Psoas muscle (tissue), 8 donors: Measurements from ENCODE around the gene PITPNC1. TPM values are rescaled to one million over a fixed set of nuclear protein-coding genes. Genes with fewer than 3 reads are reported as not detected.

Source experiments
- ATAC-seq, 4 donors: fragments of 200-7000 bp; cut with Tn5 transposase; one replicate each; pipeline ENCODE4 v1.9.1; 2020; ENCODE audit warnings: moderate library complexity in 3 of 4, mild to moderate bottlenecking in 2 of 4
- DNase-seq, 2 donors: peaks; one replicate each; pipeline ENCODE4 v3.0.0-alpha.2; 2020
- H3K27ac ChIP-seq: fragments of 200-600 bp; one replicate; pipeline ENCODE4 v1.8.0; 2022
- H3K27me3 ChIP-seq, 3 donors: fragments of 200-600 bp in 1 of 3; one replicate each; pipeline versions ENCODE4 v1.6.1 to v1.8.0; 2013 to 2022; ENCODE audit warnings: low read length in 2 of 3, mild to moderate bottlenecking in 2 of 3, moderate library complexity in 1 of 3; ENCODE audit not compliant: insufficient read depth in 3 of 3
- H3K36me3 ChIP-seq, 2 donors: fragments of 200-600 bp in 1 of 2; one replicate each; pipeline versions ENCODE4 v1.6.1 to v1.8.0; 2013 to 2022; ENCODE audit warnings: low read depth in 1 of 2, mild to moderate bottlenecking in 1 of 2, moderate library complexity in 1 of 2; ENCODE audit not compliant: insufficient read depth in 1 of 2
- H3K4me1 ChIP-seq: fragments of 200-600 bp; one replicate; pipeline ENCODE4 v1.8.0; 2022
- H3K4me3 ChIP-seq: fragments of 200-600 bp; one replicate; pipeline ENCODE4 v1.8.0; 2022; ENCODE audit warnings: mild to moderate bottlenecking
- H3K9me3 ChIP-seq: fragments of 200-600 bp; one replicate; pipeline ENCODE4 v1.8.0; 2022
- WGBS, 3 donors: extraction: QIAGEN DNeasy Blood & Tissue Kit; methylation state at CpG; one replicate each; pipeline versions ENCODE4 v1.1.6 to v1.1.7; 2013; 5-methylcytosine and 5-hydroxymethylcytosine counted together
- intact Hi-C, 2 donors: fragments of 100-400 bp; cut with DNase I; formaldehyde crosslinking; loops; one replicate each; pipeline versions ENCODE4 v1.11.0 to v1.14.2; 2022
- polyA plus RNA-seq, 3 donors: library from polyadenylated mRNA; stranded (reverse); fragments of 200-250 nt; gene quantifications; one replicate each; pipeline ENCODE4 v1.2.3, GENCODE V29; 2013
- total RNA-seq, 4 donors: library from RNA; stranded (reverse); fragmentation: NEBNext Ultra II Directional in 2 of 4; extraction: Animal tissue kit (Norgen Biotek cat#: 25700) in 2 of 4; gene quantifications; one replicate each; pipeline versions ENCODE4 v1.2.1 to v1.2.4, GENCODE V29; 2021 to 2023
- TF ChIP-seq, protein P1 (sequence below): fragments of 200-600 bp; IDR thresholded peaks from one replicate; pipeline ENCODE4 v1.8.0; 2022; ENCODE audit warnings: antibody characterized with exemption
- donor health status: healthy with polysubstance abuse.
- donor health status: DM: no; HTN: no; CAD: no; lungs with moderate emphysema.
- donor health status: Bipolar disorder and iron deficiency.
- donor health status: healthy.
- donor health status: DM: yes; HTN: yes; CAD: no.
- donor health status: DM: no; HTN: no; CAD: no.
- donor health status: DM: no; HTN: no; CAD: no.
- donor health status: DM: yes; HTN: yes; CAD: no.

PITPNC1 gene
- total and polyA plus RNA-seq, 7 donors = 4.4 to 54.7 (median 6.6) TPM

DNA sequence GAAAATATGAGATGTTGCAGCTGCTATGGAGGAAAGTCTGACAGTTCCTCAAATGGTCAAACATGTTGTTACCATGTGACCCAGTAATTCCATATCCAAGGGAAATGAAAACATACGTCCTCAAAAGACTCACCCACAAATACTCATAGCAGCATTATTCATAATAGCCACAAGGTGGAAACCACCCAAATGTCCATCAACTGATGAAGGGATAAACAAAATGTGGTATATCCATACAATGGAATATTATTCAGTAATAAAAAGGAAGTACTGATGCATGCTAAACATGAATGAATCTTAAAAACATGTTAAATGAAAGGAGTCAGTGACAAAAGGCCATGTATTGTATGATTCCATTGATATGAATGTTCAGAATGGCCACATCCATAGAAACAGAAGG lies 140.2 kb downstream of the PITPNC1 start:
- WGBS, 3 donors = 75 to 78% (median 78%) methylated on average over 1 of the region's 1 CpG
- no peak overlapping the region for H3K27ac ChIP-seq
- peaks cover 29% of the 10 kb centered on the region for H3K4me1 ChIP-seq
- intact Hi-C loops = no loop called here
- H3K9me3 ChIP-seq = no peaks in the 10 kb centered on the region
- no peak for DNase-seq
- H3K4me3 ChIP-seq = no peak overlapping the region
- H3K36me3 ChIP-seq = no peaks in the 10 kb centered on the region
- TF ChIP-seq, protein P1, sequence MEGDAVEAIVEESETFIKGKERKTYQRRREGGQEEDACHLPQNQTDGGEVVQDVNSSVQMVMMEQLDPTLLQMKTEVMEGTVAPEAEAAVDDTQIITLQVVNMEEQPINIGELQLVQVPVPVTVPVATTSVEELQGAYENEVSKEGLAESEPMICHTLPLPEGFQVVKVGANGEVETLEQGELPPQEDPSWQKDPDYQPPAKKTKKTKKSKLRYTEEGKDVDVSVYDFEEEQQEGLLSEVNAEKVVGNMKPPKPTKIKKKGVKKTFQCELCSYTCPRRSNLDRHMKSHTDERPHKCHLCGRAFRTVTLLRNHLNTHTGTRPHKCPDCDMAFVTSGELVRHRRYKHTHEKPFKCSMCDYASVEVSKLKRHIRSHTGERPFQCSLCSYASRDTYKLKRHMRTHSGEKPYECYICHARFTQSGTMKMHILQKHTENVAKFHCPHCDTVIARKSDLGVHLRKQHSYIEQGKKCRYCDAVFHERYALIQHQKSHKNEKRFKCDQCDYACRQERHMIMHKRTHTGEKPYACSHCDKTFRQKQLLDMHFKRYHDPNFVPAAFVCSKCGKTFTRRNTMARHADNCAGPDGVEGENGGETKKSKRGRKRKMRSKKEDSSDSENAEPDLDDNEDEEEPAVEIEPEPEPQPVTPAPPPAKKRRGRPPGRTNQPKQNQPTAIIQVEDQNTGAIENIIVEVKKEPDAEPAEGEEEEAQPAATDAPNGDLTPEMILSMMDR = no peak
- ATAC-seq = no peak
- peaks cover 0 to 1% (median 0%) of the 10 kb centered on the region in 3 donors for H3K27me3 ChIP-seq

GRCh38 chr17:67518876-67519275 lies 141.8 kb downstream of the PITPNC1 start:
- H3K27me3 ChIP-seq = peaks cover 0 to 1% (median 0%) of the 10 kb centered on the region in 3 donors
- no peaks in the 10 kb centered on the region for H3K9me3 ChIP-seq
- ATAC-seq (no peak), DNase-seq (no peak)
- H3K4me3 ChIP-seq = no peak overlapping the region
- WGBS, 3 donors = 97 to 100% (median 99%) methylated on average over 3 of the region's 3 CpGs
- H3K27ac ChIP-seq = no peak overlapping the region
- intact Hi-C loops = no loop called here
- H3K36me3 ChIP-seq = no peaks in the 10 kb centered on the region
- H3K4me1 ChIP-seq = peaks cover 29% of the 10 kb centered on the region
- TF ChIP-seq, protein P1 = no peak

- WGBS, 3 donors = 65 to 70% (median 69%) methylated on average over 5 of the region's 5 CpGs
- H3K36me3 ChIP-seq = no peaks in the 10 kb centered on the region
- TF ChIP-seq, protein P1 = no peak
- intact Hi-C loops = no loop called here
- peaks cover 29% of the 10 kb centered on the region for H3K4me1 ChIP-seq
- DNase-seq (no peak), ATAC-seq (no peak)
- H3K27ac ChIP-seq = no peak overlapping the region
- H3K27me3 ChIP-seq = peaks cover 0 to 1% (median 0%) of the 10 kb centered on the region in 3 donors
- H3K9me3 ChIP-seq = no peaks in the 10 kb centered on the region
- H3K4me3 ChIP-seq = no peak overlapping the region
Observed at GRCh38 chr17:67519801-67520251, 142.7 kb downstream of the PITPNC1 start.

DNA sequence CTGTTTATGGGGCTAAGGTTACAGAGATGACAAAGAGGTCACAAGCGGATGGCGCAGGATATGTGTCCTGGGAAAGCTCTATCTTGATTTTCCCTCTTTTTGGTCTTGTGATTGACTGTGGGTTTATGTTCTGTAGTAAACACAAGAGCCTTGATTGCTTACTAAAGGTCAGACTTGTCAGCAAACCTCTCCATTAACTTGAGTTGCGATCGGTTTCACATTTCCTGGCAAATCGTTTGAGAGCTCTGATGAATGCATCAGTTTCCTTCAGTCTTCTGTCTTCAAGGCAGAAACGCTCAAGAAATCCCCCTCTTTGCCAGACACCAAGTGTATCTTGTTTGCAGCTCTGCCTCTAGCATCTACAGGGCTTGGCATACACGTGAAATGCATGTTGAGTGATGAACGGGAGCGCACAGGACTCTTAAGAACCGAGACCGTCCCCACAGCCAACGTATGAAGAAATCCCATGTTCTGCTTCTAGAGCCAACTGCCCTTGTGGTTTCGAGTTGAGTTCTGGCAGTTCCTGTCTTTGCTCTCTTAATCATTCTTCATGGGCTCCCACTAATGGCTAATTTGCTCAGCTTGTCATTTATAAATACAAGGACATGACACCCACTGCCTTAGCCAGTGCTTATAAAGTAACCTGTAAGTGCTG lies 143.3 kb downstream of the PITPNC1 start:
- peaks cover 28% of the 10 kb centered on the region for H3K4me1 ChIP-seq
- ATAC-seq = peak; percentile 47 to 94 (median 84)
- peaks cover 0 to 3% (median 0%) of the 10 kb centered on the region in 3 donors for H3K27me3 ChIP-seq
- H3K4me3 ChIP-seq = peak overlapping the region; percentile 41
- intact Hi-C loops = no loop called here
- H3K36me3 ChIP-seq = no peaks in the 10 kb centered on the region
- H3K27ac ChIP-seq = no peak overlapping the region
- DNase-seq = peak in 1 of 2 donors; percentile 25
- no peaks in the 10 kb centered on the region for H3K9me3 ChIP-seq
- 18 to 24% (median 22%) methylated on average over 13 of the region's 13 CpGs for WGBS, 3 donors
- TF ChIP-seq, protein P1 = no peak
